ENCODE data around the gene SCNN1A. TPM values are rescaled to one million over a fixed set of nuclear protein-coding genes. Genes with fewer than 3 reads are reported as not detected.

SCNN1A gene
- total RNA-seq, 1 donor from 2014 or later, result not detected

DNA sequence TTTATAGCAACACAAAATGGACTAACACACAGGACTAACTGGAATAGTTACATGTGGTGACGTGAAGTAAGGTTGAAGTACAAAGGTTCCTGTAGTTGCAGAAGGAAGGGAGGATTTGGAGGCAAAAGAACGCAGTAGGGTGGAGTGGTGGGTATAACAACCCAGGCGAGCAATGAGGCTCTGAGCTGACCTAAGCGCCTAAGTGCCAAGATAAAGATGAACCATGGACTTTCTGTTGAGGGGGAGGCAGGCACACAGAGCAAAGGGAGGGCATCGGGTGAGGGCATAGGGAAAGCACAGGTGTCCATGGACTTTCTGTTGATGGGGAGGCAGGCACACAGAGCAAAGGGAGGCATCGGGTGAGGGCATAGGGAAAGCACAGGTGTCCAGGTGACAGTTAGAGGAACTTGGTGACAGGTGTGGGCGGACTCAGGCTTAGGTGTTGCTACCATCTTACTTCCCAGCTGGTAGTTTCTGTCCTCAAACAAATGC is 15.2 kb downstream of the SCNN1A start:
- no peaks in the 10 kb centered on the region for H3K9me3 Mint-ChIP-seq
- no peak overlapping the region for H3K27ac Mint-ChIP-seq
- intact Hi-C loops (cut with micrococcal nuclease), result loop anchor here (2.0 to 5.0 kb wide), 2 partner anchors 19 to 38 kb away; no protein-coding TSS in a partner anchor

DNA sequence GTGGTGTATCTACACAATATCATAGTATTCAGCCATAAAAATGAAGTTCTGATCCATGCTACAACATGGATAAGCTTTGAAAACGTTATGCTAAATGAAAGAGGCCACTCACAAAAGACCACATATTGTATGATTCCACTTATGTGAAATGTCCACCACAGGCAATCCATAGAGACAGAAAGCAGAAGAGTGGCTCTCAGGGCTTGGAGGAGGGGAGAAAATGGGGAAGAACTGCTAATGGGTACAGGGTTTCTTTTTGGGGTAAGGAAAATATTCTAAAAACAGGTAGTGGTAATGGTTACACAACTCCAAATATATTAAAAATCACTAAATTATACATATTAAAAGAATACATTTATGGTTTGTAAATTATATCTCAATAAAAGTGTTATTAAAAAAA is 16.5 kb downstream of the SCNN1A start:
- no peak overlapping the region for H3K27ac Mint-ChIP-seq
- no peak for DNase-seq (ENCODE audit: low spot score)

More for the DNA sequence above, 15.2 kb downstream of the SCNN1A start:
- Mint-ChIP-seq H3K4me1 (ENCODE audit: low read depth) (peaks cover 22% of the 10 kb centered on the region), H3K4me3 (ENCODE audit: low read depth) (no peak overlapping the region), H3K36me3 (ENCODE audit: low read depth) (no peaks in the 10 kb centered on the region), H3K27me3 (ENCODE audit: low read depth) (peaks cover 16% of the 10 kb centered on the region)
- no peak for DNase-seq (ENCODE audit: low spot score)

DNA sequence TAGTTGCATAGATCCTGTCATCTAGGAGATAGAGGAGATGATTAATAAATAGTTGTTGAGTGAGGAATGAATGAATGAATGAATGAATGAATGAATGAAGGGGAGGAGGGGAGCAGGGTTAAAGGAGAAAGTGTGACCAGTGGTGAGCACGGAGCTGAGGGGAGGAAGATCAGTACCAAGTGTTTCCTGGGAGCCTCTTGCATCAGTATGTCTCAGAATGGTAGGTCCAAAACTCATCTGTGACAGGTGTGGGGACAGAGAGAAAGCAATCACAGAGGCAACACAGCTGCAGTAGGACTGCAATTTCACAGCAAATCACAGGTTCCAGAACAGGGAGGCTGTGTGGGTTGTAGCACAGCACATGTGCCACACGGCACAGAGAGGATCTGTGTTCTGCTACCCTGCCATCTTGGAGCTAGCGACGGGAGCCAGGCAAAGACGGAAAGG is 19.0 kb downstream of the SCNN1A start:
- H3K27me3 Mint-ChIP-seq (ENCODE audit: low read depth), result peaks cover 16% of the 10 kb centered on the region
- H3K4me1 Mint-ChIP-seq (ENCODE audit: low read depth), result peaks cover 10% of the 10 kb centered on the region
- no peak overlapping the region for H3K4me3 Mint-ChIP-seq (ENCODE audit: low read depth)
- no peak for DNase-seq (ENCODE audit: low spot score)
- no peaks in the 10 kb centered on the region for H3K9me3 Mint-ChIP-seq
- no peak overlapping the region for H3K27ac Mint-ChIP-seq
- intact Hi-C loops (cut with micrococcal nuclease), result no loop called here
- H3K36me3 Mint-ChIP-seq (ENCODE audit: low read depth), result no peaks in the 10 kb centered on the region

More for the DNA sequence above, 16.5 kb downstream of the SCNN1A start:
- Mint-ChIP-seq H3K9me3 (no peaks in the 10 kb centered on the region), H3K4me3 (ENCODE audit: low read depth) (no peak overlapping the region), H3K36me3 (ENCODE audit: low read depth) (no peaks in the 10 kb centered on the region), H3K27me3 (ENCODE audit: low read depth) (peaks cover 16% of the 10 kb centered on the region), H3K4me1 (ENCODE audit: low read depth) (peaks cover 18% of the 10 kb centered on the region)
- intact Hi-C loops (cut with micrococcal nuclease), result no loop called here

DNA sequence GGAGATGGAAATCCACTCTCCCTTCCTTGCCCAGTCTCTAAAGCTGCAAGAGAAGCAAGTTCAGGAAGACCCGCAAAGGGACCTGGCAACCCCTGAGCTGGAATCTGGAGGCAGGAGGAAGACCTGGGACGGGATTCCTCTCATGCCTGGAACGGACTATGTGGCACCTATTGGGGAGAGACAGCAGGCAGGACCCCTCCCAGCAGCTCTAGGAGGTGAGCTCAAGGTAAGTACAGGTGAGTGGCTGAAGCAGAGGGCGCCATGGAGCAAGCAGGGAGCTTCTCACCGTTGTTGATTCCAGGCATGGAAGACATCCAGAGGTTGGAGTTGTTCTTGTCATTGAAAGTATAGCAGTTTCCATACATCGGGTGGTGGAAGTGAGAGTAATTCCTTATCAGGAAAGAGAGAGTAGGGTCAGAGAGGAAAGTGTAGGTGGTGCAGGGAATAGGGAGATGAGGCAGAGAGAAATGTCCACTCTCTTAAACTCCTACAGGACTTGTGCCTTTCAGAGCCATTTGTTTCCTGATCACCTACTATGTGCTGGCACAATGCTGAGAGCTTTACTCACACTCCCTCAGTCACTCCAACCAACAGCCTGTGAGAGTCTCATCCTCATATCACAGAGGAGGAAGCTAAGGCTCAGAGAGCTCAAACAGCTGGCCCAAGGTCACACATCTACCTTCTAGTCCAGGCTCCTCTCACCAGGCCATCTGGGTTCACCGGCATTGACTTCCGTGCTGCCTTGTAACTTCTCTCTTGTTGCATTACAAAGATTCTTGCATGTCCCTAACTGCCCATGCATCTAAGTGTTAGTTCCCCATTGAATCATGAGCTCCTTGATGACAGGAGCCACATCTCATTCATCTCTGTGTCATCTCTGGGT is 19.6 kb downstream of the SCNN1A start:
- Mint-ChIP-seq H3K27me3 (ENCODE audit: low read depth) (peaks cover 16% of the 10 kb centered on the region), H3K9me3 (no peaks in the 10 kb centered on the region), H3K4me3 (ENCODE audit: low read depth) (no peak overlapping the region), H3K27ac (no peak overlapping the region), H3K36me3 (ENCODE audit: low read depth) (no peaks in the 10 kb centered on the region), H3K4me1 (ENCODE audit: low read depth) (peaks cover 7% of the 10 kb centered on the region)
- no peak for DNase-seq (ENCODE audit: low spot score)
- intact Hi-C loops (cut with micrococcal nuclease), result no loop called here

DNA sequence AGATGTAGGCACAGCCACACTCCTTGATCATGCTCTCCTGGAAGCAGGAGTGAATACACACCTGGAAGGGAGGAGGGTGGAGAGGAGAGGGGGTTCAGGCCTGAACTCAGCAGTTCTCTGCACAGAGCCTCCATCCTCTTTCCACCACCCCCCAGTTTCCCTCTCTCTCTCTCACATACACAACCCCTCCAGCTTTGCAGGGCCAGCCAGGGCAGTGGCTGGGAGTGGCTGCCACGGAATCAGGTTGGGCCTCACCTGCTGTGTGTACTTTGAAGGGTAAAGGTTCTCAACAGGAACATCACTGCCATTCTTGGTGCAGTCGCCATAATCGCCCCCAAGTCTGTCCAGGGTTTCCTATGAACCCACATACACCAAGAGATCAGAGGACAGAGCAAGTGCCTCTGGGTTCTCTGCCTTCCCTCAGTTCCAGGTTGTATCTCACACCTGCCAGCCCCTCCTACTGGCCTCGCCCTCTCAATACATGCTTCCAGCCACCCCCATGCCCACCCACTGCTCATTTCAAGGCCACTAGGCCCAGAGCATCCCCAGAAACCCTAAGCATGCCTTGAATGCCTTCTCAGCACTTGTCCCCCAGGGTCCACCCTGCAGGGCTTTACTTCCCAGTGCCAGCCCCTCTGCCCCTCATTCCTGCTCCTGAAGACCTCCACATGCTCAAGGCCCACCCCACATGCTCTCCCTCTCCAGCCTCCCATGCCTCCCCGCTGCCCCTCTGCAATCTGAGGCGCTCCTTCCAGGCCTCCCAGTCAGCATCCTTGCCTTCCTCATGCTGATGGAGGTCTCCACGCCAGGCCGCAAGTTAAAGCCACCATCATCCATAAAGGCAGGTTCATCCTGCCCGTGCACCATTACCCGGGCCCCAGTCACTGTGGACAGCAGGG is 20.6 kb downstream of the SCNN1A start:
- intact Hi-C loops (cut with micrococcal nuclease), result no loop called here
- Mint-ChIP-seq H3K27me3 (ENCODE audit: low read depth) (peaks cover 14% of the 10 kb centered on the region), H3K9me3 (no peaks in the 10 kb centered on the region), H3K4me1 (ENCODE audit: low read depth) (peaks cover 5% of the 10 kb centered on the region), H3K4me3 (ENCODE audit: low read depth) (no peak overlapping the region), H3K27ac (no peak overlapping the region), H3K36me3 (ENCODE audit: low read depth) (no peaks in the 10 kb centered on the region)
- DNase-seq (ENCODE audit: low spot score), result no peak

DNA sequence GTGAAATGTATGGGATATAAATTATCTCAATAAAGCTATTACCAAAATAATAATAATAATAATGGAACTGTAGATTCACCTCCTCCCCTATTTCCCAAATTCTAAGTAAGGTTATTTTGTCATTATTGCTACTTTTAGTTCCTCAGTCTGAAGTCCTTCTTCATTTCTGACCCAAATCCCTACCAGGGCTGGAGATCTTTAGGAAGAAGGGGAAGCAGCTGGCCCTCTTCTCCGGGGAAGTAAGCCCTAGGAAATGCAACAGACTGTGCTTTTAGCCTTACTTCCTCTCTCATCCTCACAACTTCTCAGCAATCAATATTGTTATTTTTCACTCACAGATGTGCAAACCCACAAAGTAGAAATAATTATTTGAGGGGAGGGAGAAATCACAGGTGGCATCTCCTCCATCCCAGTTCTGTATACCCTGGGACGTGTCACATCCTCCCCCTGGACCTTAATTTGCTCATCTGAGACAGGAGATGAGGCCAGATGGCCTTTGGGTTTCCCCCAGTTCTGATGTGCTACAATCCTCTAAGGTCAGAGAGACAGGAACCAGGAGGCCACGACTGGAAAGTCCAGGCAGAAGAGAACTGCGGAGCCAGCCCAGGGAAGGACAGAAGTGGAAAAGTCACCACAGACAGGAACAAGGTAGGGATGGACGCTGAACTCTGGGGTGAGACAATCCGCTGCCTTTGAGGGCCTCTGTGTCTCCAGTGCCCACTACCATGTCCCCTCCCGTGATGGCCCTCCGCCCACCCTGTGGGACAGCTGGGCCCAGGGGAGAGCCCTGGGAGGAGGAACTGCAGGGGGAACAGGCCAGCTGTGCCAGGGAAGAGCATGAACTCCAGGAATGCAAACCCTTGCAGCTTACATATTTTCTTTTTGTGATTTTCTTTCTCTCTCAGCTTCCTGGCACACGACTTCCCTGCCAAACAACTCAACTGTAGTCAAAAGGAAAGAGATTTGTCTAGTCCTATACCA is 22.9 kb downstream of the SCNN1A start:
- Mint-ChIP-seq H3K27ac (no peak overlapping the region), H3K27me3 (ENCODE audit: low read depth) (peaks cover 10% of the 10 kb centered on the region), H3K4me1 (ENCODE audit: low read depth) (peaks cover 7% of the 10 kb centered on the region), H3K4me3 (ENCODE audit: low read depth) (no peak overlapping the region), H3K9me3 (no peaks in the 10 kb centered on the region), H3K36me3 (ENCODE audit: low read depth) (no peaks in the 10 kb centered on the region)
- DNase-seq (ENCODE audit: low spot score), result no peak
- intact Hi-C loops (cut with micrococcal nuclease), result no loop called here

DNA sequence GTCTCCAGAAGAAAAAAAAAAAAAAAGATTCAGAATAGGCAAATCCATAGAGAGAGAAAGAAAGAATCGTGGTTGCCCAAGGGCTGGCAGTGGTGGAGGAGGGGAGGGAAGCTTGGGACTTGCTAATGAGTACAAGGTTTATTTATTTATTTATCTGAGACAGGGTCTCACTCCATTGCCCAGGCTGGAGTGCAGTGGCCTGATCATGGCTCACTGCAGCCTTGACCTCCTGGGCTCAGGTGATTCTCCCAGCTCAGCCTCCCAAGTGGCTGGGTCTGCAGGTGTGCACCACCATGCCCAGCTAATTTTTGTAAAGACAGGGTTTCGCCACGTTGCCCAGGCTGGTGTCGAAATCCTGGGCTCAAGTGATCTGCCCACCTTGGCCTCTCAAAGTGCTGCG is 23.7 kb downstream of the SCNN1A start:
- DNase-seq (ENCODE audit: low spot score), result no peak
- Mint-ChIP-seq H3K36me3 (ENCODE audit: low read depth) (no peaks in the 10 kb centered on the region), H3K9me3 (no peaks in the 10 kb centered on the region), H3K4me3 (ENCODE audit: low read depth) (no peak overlapping the region), H3K27me3 (ENCODE audit: low read depth) (peaks cover 6% of the 10 kb centered on the region), H3K27ac (no peak overlapping the region), H3K4me1 (ENCODE audit: low read depth) (peaks cover 15% of the 10 kb centered on the region)
- intact Hi-C loops (cut with micrococcal nuclease), result no loop called here

DNA sequence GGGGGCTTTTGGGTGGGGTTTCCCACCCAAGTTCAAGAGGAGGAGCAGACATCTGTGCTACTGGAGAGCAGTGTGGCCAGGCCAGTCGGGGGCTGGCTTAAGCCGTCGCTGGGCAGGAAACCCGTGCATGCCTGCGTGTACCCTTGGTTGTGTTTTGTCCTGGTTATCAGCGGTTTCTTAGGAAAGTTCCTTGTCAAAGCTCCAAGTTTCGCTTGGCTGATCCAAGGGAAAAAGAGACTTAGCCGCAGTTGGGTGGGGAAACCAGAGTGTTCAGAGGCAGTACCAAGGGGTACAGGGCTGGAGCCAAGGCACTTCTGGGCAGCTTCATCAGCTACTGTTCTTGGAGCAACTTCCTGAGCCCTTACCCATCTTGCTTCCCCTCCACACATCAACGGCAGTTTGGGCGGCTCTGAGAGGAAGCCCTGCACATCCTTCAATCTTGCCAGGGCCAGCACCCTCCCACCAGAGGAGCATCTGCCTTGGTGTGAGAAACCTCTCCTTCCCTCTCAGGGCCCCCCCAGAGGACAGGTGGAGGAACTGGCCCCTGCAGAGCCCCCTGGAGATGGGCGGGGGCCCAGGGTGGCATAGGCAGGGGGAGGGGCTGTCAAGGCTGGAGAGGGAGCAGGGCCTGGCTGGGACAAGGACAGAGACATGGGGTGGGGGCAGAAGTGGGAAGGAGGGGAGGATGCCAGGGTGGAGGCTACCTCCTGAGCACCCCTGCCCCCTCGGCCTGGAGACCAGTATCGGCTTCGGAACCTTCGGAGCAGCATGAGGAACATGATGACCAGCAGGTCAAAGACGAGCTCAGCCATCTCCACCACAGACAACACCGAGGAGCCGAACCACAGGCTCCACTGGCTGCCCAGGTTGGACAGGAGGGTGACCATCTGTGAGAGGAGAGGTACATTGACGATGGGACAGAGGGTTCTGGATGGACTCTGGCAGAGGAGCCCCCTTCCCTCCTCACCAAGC is 27.7 kb downstream of the SCNN1A start:
- Mint-ChIP-seq H3K4me3 (ENCODE audit: low read depth) (no peak overlapping the region), H3K27ac (no peak overlapping the region), H3K27me3 (ENCODE audit: low read depth) (no peaks in the 10 kb centered on the region), H3K36me3 (ENCODE audit: low read depth) (no peaks in the 10 kb centered on the region), H3K4me1 (ENCODE audit: low read depth) (peaks cover 37% of the 10 kb centered on the region), H3K9me3 (no peaks in the 10 kb centered on the region)
- intact Hi-C loops (cut with micrococcal nuclease), result no loop called here
- no peak for DNase-seq (ENCODE audit: low spot score)

DNA sequence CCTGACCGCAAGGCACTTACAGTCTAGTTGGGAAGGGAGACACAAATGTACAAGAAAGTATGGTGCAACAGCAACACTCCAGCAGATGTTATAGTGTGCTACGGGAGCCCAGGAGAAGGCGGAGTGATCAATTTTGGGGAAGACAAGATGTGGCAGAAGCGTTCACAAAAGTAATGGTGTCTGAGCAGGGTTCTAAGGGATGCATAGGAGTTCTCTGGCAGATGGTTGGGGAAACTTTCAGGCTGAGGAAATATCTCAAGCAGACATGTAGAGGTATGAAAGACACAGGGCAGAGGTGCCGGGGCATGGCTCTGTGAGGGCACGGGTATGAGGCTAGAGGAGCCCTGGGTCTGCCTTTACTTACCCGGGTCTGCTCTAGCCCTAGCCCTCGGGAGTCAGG is 28.4 kb downstream of the SCNN1A start:
- intact Hi-C loops (cut with micrococcal nuclease), result no loop called here
- no peak overlapping the region for H3K4me3 Mint-ChIP-seq (ENCODE audit: low read depth)
- no peak overlapping the region for H3K27ac Mint-ChIP-seq
- no peaks in the 10 kb centered on the region for H3K27me3 Mint-ChIP-seq (ENCODE audit: low read depth)
- no peaks in the 10 kb centered on the region for H3K36me3 Mint-ChIP-seq (ENCODE audit: low read depth)
- no peak for DNase-seq (ENCODE audit: low spot score)
- H3K9me3 Mint-ChIP-seq, result no peaks in the 10 kb centered on the region
- H3K4me1 Mint-ChIP-seq (ENCODE audit: low read depth), result peaks cover 44% of the 10 kb centered on the region

DNA sequence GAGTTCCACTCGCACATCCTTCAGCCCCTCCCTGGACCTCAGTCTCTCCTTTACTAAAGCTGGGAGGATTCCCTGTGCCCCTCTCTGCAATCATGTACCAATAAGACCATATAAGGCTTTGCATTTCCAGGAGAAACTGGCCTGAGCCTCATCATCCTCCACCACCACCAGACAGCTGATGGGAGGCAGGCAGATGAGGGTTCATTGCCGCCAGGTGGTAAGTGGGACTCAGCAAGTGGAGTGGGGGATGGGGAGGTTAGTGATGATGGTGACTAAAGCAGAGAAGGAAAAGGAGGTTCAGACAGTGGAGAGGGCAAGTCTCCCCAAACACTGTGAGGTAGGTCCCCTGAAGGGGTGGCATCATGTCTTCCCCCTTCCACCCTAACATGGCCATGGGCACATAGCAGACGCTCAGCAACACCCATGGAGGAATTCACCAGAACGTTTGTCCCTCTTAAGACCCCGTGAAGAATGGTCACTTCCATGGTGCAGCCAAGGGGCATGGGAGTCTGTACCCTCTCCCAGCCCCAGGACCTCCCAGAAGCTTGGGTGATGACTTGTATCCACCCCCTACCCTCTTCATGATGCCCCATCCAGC is 29.0 kb downstream of the SCNN1A start:
- Mint-ChIP-seq H3K4me1 (ENCODE audit: low read depth) (peaks cover 47% of the 10 kb centered on the region), H3K9me3 (no peaks in the 10 kb centered on the region), H3K27me3 (ENCODE audit: low read depth) (no peaks in the 10 kb centered on the region), H3K36me3 (ENCODE audit: low read depth) (peaks cover under 1% of the 10 kb centered on the region), H3K27ac (no peak overlapping the region), H3K4me3 (ENCODE audit: low read depth) (no peak overlapping the region)
- no peak for DNase-seq (ENCODE audit: low spot score)
- intact Hi-C loops (cut with micrococcal nuclease), result no loop called here
